GM18867 (cell line): ENCODE results near the gene HID1.
"Not testable (repeated sequence)": the region's sequence is repeated elsewhere in the genome, so short reads cannot be mapped to it uniquely, and the experiment has no call there.

Experiments
- ATAC-seq: cut with Tn5 transposase; IDR thresholded peaks from one replicate; pipeline ENCODE4 v1.9.1; 2021; ENCODE audit warnings: mild to moderate bottlenecking, moderate library complexity; ENCODE audit not compliant: unreplicated experiment

HID1 gene

DNA sequence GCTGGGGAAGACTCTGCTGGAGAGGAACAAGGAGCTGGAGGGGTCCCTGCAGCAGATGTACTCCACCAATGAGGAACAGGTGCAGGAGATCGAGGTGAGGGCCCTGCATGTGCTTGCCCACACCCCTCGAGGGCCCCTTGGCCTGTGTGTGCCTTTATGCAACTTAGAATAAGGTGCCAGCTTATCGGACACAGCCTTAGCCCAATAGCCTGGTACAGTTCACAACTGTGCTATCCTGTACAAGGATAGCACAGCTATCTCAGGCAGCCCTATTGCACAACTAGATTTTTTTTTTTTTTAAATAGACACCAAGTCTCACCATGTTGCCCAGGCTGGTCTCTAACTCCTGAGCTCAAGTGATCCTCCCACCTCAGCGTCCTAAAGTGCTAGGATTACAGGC is 27.0 kb upstream of the HID1 start:
- no peak for ATAC-seq

DNA sequence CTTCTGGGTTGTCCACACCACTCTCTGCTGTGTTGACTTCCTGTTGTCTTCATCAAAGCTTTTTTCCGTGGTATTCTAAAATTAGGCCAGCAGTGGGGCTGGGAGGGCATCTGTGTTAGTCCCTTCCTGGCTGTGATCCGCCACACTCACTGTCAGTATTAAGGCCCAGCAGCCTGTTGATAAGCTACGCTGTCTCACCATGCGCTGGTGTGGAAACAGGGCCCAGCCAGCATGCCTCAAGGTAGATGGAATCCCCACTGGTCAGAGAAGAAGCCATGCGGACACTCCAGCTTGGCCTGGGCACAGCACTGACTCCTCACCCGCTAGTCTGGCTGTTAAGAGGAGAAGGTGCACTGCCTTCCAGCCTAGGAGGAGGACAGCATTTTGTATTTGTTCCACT is 26.2 kb upstream of the HID1 start:
- ATAC-seq = no peak

DNA sequence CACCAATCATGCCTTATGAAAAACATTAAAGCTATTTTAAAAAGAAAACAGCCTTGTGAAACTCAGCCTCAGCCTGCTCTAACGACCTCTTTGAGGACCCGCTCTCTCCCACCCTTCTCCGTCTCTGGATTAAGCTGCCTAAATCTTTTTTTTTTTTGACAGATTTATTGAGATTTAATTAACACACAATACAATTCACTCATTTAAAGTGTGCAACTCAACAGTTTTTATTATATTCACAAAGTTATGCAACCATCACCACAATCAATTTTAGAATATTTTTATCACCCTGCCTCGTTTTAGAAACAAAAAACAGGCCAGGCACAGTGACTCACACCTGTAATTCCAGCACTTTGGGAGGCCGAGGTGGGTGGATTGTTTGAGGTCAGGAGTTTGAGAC is 23.3 kb upstream of the HID1 start:
- no peak for ATAC-seq

DNA sequence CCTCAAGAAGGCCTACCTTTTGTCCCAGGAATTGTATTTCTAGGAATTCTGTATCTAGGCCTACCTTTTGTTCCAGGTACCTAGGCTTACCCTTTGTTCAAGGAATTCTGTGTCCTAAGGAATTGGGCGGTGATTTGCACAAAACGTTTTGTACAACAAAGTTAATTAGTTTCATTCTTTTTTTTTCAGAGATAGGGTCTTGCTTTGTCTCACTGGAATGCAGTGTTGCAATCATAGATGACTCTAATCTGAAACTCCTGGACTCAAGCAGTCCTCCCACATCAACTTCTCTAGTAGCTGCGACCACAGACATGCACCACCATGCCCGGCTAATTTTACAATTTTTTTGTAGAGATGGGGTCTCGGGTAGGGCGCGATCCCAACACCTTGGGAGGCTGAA is 21.9 kb upstream of the HID1 start:
- ATAC-seq = no peak

DNA sequence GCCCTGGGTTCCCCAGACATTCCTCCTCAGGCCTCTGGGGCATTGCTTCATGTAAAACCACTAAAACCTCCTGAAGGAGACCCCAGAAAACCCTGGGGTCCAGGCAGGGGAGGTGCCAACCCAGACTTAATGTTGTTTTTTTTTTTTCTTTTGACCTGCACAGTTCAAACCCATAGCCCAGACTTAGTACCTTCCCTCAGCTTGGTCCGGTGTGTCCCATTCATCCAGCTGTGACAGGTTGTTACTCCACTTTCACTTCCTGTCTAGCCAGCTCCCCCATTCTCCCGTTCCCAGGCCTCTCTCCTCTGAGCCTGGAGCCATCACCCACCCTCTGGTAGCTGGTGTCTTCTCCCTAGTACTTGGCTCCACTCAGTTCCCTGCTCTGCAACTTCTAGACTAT is 19.7 kb upstream of the HID1 start:
- ATAC-seq = no peak

GRCh38 chr17:74990581-74991105 is 18.1 kb upstream of the HID1 start:
- ATAC-seq = no peak

- peak; percentile 33 for ATAC-seq
These were observed 15.6 kb upstream of the HID1 start for GRCh38 chr17:74987909-74988711.

GRCh38 chr17:74987418-74987908 is 14.9 kb upstream of the HID1 start, which contains the start of gene CDR2L:
CDR2L (plus strand) TSS chr17:74987632; CDS start chr17:74988044, 412 bp downstream.
- ATAC-seq = peak; percentile 88

DNA sequence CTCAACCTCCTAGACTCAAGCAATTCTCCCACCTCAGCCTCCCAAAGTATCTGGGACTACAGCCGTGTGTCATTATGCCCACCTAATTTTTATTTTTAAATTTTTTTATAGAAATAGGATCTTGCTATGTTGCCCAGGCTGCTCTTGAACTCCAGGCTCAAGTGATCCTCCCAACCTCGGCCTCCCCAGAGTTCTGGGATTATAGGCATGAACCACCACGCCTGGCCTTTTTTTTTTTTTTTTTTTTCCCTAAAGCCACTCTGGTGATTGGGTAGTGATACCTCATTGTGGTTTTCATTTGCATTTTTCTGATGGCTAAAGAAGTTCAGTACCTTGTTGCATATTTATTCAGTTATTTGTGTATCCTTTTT is 13.6 kb upstream of the HID1 start:
- ATAC-seq = no peak

- ATAC-seq = not testable (repeated sequence)
These were observed 10.2 kb upstream of the HID1 start for GRCh38 chr17:74982663-74983313.

- no peak for ATAC-seq
These were observed 9.6 kb upstream of the HID1 start for GRCh38 chr17:74981979-74982662.

GRCh38 chr17:74981318-74981978 is 8.9 kb upstream of the HID1 start:
- ATAC-seq = no peak

DNA sequence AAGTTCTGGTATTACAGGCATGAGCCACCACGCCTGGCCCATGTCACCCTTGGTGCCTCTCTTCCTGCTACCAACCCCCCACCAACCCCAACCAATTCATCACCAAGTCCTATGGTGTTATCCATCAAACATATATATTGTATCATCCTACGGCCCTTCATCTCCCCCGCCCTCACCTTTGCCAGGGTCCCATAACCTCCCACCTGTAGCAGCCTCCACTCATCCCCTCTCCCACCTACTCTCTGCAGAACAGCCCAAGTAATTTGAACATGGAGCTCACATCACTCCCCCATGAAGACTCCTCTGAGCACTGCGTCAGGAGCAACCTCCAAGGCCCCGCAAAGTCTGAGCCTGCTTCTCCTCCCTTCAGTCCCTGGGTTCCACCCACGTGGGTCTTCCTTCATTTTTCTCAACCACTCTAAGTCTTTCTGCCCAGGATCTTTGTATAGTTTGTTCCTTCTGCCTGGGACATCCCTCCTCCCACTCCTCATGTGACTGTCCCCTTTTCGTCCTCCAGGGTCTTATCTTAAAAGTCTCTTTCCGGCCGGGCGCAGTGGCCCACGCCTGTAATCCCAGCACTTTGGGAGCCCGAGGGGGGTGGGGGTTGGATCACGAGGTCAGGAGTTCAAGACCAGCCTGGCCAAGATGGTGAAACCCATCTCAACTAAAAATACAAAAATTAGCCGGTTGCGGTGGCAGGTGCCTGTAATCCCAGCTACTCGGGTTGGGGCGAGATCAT is 7.0 kb upstream of the HID1 start:
- ATAC-seq = no peak

DNA sequence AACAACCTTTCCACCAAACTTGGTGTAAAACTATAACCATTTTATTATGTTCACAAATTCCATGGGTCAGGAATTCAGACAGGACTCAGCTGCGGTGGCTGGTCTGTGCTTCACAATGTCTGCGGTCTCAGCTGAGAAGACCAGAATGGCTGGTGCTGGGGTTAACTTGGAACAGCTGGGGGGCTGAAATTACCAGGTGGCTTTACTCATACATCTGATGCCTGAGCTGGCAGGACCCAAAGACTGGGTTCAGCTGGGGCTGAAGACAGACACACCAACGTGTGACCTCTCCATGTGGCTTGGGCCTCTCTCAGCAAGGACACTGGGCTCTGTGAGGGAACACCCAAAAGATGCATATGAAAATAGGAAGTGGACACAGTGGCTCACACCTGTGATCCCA is 5.7 kb upstream of the HID1 start:
- ATAC-seq = no peak

DNA sequence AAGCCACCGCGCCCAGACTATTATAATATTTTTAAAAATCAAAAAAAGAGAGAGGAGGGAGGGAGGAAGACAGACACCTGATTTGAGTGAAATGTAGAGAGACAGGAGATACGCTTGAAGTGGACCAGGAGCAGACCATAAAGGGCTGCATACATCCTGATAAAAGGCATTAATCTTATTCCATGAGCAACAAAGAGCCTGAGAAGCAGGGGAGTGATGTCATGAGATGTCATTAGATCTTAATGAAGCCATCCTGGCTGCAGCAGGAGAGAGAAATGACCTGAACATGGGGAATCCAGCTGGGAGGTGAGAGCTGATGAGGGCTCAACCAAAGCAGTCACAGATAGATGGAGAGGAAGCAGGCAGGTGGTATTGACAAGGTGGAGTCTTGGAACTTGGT is 5.2 kb upstream of the HID1 start:
- ATAC-seq = no peak

GRCh38 chr17:74975943-74976342 is 3.4 kb upstream of the HID1 start:
- no peak for ATAC-seq

- ATAC-seq = no peak
These were observed 392 bp upstream of the HID1 start for GRCh38 chr17:74972973-74973328.

DNA sequence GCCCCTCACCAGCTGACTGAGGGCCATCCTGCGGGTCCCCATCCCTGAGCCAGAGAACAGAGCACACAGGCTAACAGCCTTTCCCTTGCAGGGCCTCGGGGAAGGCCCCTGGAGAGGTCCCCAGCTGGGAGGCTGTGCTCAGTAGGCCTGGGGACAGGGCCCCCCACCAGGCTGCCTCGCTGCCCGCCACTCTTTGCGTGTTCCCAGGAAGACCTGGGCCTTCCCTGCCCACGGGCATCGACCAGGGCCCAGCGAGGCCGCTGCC is 785 bp downstream of the HID1 start:
- no peak for ATAC-seq

DNA sequence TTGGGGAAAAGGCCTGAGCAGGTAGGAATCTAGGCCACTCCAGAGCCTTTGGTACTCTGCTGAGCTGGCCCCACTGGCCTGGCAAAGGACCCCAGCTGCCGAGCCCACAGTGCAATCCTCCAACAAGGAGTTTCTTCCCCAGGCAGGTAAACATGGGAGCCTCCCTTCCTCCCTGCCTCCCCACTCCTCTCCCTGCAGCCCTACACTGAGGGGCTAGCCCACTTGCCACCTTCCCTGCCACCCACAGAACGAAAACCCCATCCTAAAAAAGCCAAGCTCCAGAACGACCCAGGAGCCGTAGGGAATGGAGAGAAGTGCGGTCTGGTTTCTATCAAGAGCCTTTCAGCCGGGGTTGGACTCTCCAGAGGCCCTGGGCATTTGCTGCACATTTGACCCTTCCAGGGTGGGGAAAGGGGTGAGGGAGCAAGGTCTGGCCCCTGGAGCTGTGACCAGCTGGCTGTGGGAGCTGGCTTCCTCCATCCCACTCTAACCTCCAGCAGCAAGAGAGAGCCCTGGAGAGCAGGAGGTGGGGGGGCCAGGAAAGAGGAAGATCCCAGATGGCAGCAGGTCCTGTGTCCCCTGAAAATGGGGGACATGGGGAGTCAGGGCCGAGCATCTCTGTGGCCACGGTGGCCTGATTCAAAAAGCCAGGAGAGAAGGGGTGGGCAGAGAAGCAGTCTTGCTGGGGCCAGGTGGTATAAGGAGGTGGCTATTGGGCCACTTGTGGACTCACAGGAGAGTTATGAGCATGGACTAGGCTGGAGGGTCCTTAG is 1.3 kb downstream of the HID1 start:
- ATAC-seq = no peak

- no peak for ATAC-seq
These were observed 2.2 kb downstream of the HID1 start for GRCh38 chr17:74970395-74970794.
